AG08395 (cell line): Measurements from ENCODE around the gene SNHG17.

Source experiments
- DNase-seq: peaks from one replicate; pipeline ENCODE4 v3.0.0; 2012; ENCODE audit warnings: mixed read lengths, low spot score

SNHG17 gene

GRCh38 chr20:38373898-38374297, 61.2 kb downstream of the SNHG17 start:
- DNase-seq: no peak

GRCh38 chr20:38373231-38373867, 61.8 kb downstream of the SNHG17 start:
- DNase-seq: no peak

- DNase-seq: no peak
Observed at GRCh38 chr20:38372806-38373205, 62.3 kb downstream of the SNHG17 start.
